Gastroesophageal sphincter (tissue), 3 donors: ENCODE measurements around the gene DES.

Experiments used
- CTCF ChIP-seq, 4 experiments: fragments of 200-600 bp in 2 of 4; fragments of 450-650 bp in 2 of 4; sonication (generic) in 1 of 4; IDR thresholded peaks; one replicate each; pipeline ENCODE4 v1.5.1; 2017 to 2019; ENCODE audit warnings: antibody characterized with exemption in 4 of 4, mild to moderate bottlenecking in 2 of 4, moderate library complexity in 2 of 4
- EP300 ChIP-seq: sonication (generic); formaldehyde crosslinking; IDR thresholded peaks from one replicate; pipeline ENCODE4 v1.6.1; 2017; ENCODE audit warnings: antibody characterized with exemption, mild to moderate bottlenecking
- POLR2A ChIP-seq, 2 donors: fragments of 450-650 bp; IDR thresholded peaks; one replicate each; pipeline ENCODE4 v1.6.1; 2017; ENCODE audit warnings: antibody characterized with exemption in 2 of 2, mild to moderate bottlenecking in 2 of 2, moderate library complexity in 1 of 2

- TF ChIP-seq CTCF (IDR thresholded peaks at IDR 0.05) (no peak), EP300 (no peak), POLR2A (IDR thresholded peaks at IDR 0.05) (no peak)
Observed at GRCh38 chr2:219470429-219470828, 52.3 kb downstream of the DES start.
